HG03439 (cell line): ENCODE results near the gene CTF1.
"Not testable (repeated sequence)": the region's sequence is repeated elsewhere in the genome, so short reads cannot be mapped to it uniquely, and the experiment has no call there.

Experiments used
- ATAC-seq: cut with Tn5 transposase; IDR thresholded peaks from one replicate; pipeline ENCODE4 v1.9.1; 2021; ENCODE audit warnings: mild to moderate bottlenecking, moderate library complexity; ENCODE audit not compliant: unreplicated experiment

CTF1 gene

GRCh38 chr16:30887927-30888326 lies 8.5 kb upstream of the CTF1 start:
- ATAC-seq = no peak

DNA sequence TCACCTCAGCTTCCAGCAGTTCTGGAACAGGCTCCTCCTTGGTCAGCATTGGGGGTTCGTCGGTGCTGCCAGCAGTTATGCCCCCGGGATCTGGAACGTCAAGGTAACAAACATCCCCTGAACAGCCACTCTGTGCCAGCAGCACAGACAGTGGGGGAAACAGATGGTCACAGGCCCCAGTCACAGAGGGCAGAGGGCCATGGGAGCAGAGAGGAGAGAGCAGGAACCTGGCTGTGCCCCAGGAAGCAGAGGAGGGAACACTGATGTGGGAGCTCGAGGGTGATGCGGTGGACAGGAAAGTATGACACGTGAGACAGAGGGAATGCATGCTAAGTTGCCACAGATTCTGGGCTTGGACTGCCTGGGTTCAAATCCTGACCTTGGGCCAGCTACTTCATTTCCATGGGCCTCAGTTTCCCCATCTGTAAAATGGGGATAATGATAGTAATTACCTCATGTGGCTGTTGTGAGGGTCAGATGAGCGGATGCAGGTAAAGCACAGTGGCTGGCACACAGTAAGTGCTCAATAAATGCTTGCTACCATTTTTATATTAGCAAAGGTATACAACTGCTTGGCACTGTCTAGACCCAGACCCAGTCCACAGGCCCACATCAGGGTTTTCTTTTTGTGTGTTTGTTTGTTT lies 7.4 kb upstream of the CTF1 start:
- ATAC-seq = no peak

DNA sequence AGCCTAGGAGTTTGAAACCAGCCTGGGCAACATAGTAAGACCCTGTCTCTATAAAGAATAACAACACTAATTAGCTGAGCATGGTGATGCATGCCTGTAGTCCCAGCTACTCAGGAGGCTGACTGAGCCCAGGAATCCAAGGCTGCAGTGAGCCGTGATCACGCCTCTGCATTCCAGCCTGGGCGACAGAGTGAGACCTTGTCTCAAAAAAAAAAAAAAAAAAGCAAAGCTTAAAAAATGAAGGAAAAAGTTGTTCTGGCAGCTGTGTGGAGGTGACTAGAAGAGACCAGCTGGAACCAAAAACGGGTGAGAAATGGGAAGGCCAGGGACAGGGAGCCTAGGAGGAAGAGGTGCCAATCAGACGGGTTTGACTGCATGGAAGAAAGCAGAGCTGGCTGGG lies 6.7 kb upstream of the CTF1 start:
- ATAC-seq = no peak

GRCh38 chr16:30891043-30891823 lies 5.2 kb upstream of the CTF1 start:
- ATAC-seq = not testable (repeated sequence)

DNA sequence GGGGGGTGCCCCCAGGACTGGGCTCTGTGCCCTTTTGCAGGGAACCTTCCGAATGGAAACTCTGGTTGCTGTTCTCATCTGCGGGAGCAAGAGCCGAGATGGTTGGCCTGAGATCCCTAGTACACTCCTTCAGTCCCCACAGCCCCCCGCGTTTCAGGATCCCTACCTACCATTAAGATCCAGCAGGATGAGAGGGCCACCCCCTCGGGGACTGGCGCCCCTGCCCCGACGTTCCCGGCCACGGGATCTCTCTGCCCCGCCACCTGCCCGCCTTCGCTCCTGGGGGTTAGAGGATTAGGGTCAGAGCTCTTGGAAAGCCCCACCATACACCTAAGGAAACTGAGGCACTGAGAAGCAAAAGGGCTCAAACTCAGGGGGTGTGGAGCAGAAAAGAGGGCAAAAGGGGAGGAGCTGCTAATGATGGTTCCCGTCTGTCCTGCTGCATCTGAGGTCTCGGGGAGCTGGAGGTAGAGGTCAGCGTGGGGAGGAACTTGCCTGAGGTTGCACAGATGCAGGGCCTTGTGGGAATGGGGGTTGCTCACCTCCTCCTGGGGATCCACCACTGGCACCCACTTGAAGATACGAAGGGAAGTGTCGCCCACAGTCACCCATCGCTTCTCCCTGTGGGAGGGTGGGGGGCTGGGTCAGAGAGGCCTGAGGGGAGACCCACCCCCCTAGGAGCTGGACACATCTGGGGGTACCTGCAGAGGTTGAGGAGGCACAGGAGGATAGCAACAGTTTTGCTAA lies 3.6 kb upstream of the CTF1 start:
- no peak for ATAC-seq

DNA sequence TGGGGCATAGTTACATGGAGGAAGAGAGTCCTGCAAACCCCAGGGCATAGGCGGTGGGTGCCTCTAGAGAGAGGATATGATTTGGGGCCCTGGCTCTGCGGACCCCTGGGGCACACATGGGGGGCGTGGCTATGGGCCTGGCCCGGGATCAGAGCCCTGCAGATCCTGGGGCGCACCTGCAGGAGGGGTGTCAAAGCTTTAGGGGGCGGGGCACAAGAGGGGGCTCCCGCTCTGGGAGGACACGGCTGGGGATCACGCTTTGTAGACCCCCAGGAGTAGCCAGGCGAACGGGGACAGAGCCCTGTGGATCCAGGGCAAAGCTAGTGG lies 3.0 kb upstream of the CTF1 start:
- ATAC-seq = peak; percentile 11

- peak; percentile 65 for ATAC-seq
Measured at GRCh38 chr16:30893744-30894539, 2.5 kb upstream of the CTF1 start, which contains the start of gene BCL7C. BCL7C (minus strand) TSS chr16:30894077; CDS start chr16:30893944, 133 bp downstream.

- ATAC-seq = no peak
Measured at GRCh38 chr16:30894540-30895368, 1.7 kb upstream of the CTF1 start.

- no peak for ATAC-seq
Measured at GRCh38 chr16:30895627-30896260, 670 bp upstream of the CTF1 start.

DNA sequence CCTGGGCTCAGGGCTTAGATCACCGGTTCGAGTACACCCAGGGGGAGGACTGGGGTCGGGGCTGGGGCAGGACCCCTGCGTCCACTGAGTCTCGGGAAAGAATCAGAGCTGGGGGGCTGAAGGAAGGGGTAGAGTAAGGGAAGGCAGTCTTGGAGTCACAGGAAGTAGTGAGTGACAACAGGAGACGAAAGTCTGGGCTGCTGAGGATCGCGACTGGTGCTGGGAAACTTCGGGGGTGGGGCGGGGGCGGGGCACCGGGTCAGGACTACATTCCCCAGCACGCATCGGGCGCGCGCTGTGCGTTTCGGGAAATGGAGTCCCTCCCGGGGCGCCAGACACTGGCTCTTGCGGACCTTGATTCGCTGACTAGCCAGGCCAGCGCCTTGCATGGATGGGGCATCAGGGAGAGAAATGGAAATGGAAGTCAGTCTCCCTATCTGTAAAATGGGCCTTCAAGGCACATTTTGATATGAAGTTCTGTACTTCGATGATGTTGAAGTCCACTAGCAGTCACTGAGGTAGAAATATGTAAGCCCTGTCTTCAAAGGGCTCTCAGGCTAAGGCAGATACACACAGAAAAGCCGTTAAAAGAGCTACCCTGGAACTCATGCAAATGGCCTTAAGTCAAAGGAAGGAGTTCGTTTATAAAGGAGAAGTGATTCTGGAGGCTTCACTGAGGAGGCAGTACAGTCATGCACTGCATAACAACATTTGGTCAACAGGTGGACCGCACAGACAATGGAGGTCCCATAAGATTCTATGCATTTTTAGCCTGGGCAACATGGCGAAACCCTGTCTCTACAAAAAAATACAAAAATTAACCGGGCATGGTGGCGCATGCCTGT lies 697 bp downstream of the CTF1 start:
- no peak for ATAC-seq

GRCh38 chr16:30899794-30900193 lies 3.4 kb downstream of the CTF1 start:
- no peak for ATAC-seq

GRCh38 chr16:30900588-30900987 lies 4.2 kb downstream of the CTF1 start:
- ATAC-seq = no peak

DNA sequence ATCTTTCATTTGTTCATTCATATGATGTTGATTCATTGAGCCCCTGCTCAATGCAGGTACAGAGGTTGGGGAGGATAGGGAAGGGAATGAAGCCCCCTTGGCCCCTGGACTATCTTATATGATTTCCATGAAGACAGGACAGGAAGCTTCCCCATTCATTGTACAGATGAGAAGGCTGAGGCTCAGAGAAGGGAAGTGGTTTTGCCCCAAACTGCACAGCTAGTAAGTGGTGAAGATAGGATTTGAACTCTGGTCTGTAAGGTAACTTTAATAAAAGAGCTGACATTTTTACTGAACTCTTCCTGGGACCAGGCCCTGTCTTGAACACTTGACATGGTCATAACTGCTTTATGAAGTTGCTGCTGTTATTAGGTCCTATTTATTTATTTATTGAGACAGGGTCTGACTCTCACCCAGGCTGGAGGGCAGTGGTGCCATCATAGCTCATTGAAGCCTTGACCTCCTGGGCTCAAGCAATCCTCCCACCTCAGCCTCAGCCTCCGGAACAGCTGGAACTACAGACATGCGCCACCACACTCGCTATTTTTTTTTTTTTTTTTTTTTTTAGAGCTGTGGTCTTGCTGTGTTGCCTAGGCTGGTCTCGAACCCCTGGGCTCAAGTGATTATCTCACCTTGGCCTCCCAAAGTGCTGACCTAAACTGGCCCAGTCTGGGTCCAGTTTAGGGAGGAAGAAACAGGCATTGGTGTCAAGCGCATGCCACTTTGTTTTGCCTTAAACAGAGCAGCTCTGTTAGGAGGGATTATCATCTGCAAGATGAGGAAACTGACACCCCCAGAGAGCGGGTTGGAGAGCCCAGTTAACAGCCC lies 5.0 kb downstream of the CTF1 start:
- ATAC-seq = no peak

- peak; percentile 45 for ATAC-seq
Measured at GRCh38 chr16:30902029-30902972, 5.9 kb downstream of the CTF1 start.

DNA sequence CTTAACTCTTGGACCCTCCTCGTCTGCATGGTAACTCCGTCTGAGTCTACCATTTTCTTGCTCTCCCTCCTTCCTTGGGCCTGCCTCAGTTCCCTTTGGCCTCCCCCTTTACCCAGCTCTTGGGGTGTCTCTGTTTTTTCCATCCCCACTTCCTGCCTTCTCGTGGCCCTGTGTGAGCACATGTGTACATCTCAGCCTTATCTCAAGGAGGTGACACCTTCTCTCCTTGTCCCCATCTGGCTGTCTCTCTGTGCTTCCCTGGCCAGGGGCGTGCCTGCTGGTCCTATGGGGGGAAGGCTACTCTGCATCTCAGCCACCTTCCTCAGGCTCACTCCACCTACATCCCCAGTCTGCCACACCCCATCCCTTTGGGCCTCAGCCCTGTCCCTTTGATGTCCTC lies 6.6 kb downstream of the CTF1 start:
- no peak for ATAC-seq

DNA sequence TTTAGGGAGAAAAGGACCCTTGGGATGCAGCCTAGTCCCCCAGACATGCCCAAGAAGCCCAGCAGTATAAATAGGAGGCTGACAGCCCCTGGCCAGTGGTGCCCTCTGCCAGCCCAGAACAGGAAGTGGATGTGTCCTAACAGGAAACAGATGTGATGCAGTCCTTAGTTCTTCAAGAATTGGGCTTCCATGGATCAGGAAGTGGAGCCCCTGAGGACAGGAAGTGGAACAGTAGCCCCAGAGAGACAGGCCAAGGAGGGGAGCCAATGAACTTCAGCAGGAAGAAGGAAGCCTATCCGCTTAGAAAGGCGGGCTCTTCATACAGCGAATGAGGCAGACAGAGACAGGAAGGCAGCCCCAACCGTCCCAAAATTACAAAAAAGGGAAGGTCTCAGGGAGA lies 7.2 kb downstream of the CTF1 start:
- no peak for ATAC-seq
